ENCODE results near the gene MXI1.

MXI1 gene

DNA sequence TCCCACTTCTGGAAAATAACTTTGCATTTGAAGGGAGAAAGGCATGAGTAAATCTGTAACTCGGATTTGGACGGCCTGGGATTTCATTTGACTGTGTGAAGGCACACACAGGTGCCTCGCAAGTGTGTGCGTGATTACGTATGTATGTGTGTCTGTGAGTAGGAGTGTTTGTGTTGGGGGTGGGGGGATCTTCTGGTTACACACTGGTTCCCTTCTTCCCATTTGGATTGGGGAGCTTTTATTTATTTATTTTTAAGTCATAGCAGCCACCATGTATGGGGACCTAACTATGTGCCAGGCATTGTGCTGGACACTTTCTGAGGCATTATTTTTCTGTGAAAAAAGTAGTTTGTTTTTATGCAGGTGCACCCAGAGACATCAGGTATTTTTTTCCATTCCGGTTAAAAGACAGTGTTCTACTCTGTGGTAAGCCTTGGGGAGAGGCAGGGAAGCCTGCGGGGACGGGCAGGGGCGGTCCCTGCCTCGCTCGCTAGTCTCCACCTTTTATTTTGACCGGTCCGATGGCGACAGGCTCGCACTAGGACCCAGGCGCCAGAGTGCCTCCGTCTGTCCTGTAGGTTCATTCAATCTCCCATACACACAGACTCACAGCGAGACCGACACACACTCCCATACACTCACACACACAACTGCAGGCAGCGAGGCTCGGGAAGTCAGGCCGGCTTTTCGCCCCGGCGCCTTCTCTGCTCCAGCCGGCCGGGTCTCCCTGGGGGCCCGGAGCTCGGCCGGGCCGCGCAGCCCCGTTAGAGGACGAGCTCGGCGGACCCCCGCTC, at the start of gene MXI1:
Gene MXI1, plus strand, starts transcription at position 595 of the 794 bp plus-strand sequence. CDS start 204 bp downstream, outside the sequence.
- no peak for DNase-seq (ENCODE audit: extremely low read depth, low read depth)
- TF ChIP-seq, protein P1, sequence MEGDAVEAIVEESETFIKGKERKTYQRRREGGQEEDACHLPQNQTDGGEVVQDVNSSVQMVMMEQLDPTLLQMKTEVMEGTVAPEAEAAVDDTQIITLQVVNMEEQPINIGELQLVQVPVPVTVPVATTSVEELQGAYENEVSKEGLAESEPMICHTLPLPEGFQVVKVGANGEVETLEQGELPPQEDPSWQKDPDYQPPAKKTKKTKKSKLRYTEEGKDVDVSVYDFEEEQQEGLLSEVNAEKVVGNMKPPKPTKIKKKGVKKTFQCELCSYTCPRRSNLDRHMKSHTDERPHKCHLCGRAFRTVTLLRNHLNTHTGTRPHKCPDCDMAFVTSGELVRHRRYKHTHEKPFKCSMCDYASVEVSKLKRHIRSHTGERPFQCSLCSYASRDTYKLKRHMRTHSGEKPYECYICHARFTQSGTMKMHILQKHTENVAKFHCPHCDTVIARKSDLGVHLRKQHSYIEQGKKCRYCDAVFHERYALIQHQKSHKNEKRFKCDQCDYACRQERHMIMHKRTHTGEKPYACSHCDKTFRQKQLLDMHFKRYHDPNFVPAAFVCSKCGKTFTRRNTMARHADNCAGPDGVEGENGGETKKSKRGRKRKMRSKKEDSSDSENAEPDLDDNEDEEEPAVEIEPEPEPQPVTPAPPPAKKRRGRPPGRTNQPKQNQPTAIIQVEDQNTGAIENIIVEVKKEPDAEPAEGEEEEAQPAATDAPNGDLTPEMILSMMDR (IDR thresholded peaks at IDR 0.05; ENCODE audit: low read depth, low read length), result no peak

DNA sequence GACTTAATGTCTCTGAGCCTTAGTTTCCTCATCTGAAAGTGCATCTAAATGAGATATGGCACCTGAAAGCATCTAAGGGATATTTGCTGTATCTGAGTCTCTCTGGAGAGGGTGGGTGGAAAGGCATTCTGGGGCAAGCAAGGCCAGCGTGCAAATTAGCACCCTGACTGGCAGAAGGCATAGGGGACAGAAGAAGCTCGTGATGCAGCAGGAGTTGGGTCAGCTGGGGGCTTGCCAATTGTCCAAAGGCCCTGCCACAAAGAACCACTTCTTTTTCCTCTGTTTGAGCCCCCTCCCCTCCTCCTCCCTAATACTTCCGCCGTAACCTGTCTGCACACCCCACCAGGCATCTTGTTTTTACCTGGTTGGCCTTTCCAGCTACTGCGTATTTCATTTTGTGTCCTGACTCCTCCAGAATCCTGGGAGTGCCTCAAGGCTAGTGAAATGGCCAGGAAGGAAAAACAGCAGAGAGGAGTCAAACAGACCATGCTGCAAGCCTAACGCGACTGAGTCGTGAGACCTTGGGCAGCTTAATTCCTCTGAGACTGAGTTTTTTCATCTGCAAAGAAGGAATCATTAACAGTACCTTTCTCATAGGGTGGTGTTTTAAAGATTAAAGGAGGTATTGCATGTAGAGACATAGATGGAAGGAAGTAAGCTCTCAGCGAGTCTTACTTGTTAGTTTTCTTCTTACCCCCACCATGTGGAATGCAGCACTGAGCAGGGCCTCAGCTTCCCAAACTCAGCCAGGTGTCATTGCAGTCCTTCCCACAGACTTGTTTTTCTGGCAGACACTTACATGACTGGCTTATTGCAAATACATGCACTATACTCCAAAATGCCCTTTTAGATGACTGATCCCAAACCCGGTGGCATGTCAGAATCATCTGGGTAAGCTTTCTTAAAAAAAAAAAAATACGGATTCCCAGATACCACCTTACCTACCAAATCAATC, 49.1 kb upstream of the MXI1 start:
- TF ChIP-seq, protein P1 (IDR thresholded peaks at IDR 0.05; ENCODE audit: low read depth, low read length), result no peak
- no peak for DNase-seq (ENCODE audit: extremely low read depth, low read depth)

DNA sequence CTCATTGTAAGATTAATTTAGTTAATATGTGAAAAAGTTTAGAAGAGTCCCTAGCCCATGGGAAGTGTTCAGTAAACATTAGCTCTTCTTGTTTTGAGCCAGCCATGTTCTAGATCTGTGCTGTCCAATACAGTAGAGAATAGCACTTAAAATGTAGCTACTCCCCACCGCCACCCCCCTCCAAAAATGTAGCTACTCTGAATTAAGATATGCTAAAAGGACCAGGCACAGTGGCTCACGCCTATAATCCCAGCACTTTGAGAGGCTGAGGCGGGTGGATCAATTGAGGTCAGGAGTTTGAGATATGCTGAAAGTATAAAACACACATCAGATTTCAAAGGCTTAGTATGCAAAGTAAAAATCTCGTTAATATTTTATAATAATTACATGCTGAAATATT, 47.3 kb upstream of the MXI1 start:
- TF ChIP-seq, protein P1 (IDR thresholded peaks at IDR 0.05; ENCODE audit: low read depth, low read length), result no peak
- DNase-seq (ENCODE audit: extremely low read depth, low read depth), result no peak

DNA sequence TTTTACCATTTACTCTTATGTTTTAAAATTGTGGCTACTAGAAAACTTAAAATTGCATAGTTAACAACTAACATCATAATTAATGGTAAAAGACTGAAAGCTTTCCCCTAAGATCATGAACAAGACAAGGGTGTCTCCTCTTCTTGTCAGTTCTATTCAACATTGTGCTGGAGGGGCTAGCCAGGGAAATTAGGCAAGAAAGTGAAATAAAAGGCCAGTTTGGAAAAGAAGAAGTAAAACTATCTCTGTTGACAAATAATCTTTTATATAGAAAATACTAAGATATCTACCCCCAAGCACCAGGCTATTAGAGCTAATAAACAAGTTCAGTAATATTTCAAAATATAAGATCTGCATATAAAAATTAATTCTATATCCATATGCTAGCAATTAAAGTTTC, 46.9 kb upstream of the MXI1 start:
- TF ChIP-seq, protein P1 (IDR thresholded peaks at IDR 0.05; ENCODE audit: low read depth, low read length), result no peak
- DNase-seq (ENCODE audit: extremely low read depth, low read depth), result no peak

DNA sequence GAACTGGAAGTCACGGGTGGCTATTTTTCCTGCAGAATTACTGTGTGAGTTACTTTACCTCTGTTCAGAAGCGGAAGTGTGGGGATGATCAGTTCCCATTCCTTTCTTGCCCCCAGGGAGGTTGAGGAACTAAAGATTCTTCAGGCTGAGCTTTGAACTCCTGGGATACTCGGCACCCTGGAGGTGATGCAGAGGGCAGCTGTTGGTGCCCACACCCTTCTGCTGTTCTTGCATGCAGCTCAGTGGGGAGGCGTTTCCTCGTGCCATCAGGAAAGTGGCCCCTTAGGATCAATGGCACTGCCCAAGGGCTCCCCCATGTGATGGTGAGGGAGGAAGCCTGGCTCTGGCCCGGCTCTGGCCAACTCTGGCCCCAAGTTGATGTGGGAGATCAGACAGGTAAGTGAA, 44.7 kb upstream of the MXI1 start:
- TF ChIP-seq, protein P1 (IDR thresholded peaks at IDR 0.05; ENCODE audit: low read depth, low read length), result no peak; the same call in 1 of the 2 replicates
- DNase-seq (ENCODE audit: extremely low read depth, low read depth), result no peak

DNA sequence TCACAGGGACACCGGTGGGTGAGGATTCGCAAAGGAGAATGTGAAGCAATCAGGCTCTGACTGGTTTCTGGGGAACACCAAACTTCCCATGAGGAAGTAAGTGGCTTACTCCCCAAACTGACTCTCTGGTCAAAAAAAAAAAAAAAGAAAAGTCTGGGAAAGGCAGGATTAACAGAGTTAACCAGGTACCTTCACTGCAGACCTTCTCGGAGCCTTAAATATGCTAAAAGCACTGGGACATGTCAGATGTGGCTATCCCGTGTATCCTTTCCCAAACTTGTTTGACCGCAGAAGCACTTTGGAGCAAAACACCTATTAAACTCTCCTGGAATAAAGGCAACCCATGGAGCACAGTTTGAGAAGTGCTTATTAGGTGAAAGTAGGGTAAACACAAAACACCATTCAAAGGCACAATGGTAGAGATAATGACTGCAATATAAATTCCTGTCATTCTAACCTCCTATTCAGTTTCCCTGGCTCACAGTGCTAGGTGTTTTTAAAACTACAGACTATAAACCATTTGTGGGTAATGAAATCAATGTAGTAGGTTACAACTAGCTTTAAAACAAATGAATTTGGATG, 44.1 kb upstream of the MXI1 start:
- TF ChIP-seq, protein P1 (IDR thresholded peaks at IDR 0.05; ENCODE audit: low read depth, low read length), result no peak
- no peak for DNase-seq (ENCODE audit: extremely low read depth, low read depth)

Measured in AG09319 (cell line).